Esophagus muscularis mucosa (tissue), 4 donors: ENCODE data around the gene MEAK7. TPM values are rescaled to one million over a fixed set of nuclear protein-coding genes. Genes with fewer than 3 reads are reported as not detected.

Experiments
- DNase-seq: peaks from one replicate; pipeline ENCODE4 v3.0.0-alpha.2; 2017; ENCODE audit errors: extremely low spot score
- H3K27ac ChIP-seq, 4 donors: fragments of 200-600 bp; sonication (generic); replicated peaks in 1 of 4; 1 replicate in 3 of 4; 2 replicates in 1 of 4; pipeline ENCODE4 v1.5.1; 2016 to 2019; ENCODE audit warnings: mild to moderate bottlenecking in 1 of 4
- H3K27me3 ChIP-seq, 4 donors: fragments of 200-600 bp; sonication (generic); one replicate each; pipeline versions ENCODE4 v1.5.1 to v1.6.0; 2016 to 2019
- H3K36me3 ChIP-seq, 4 donors: fragments of 200-600 bp; sonication (generic); one replicate each; pipeline ENCODE4 v1.5.1; 2016 to 2019
- H3K4me1 ChIP-seq, 4 donors: fragments of 200-600 bp; sonication (generic); one replicate each; pipeline ENCODE4 v1.5.1; 2016 to 2019
- H3K4me3 ChIP-seq, 4 donors: fragments of 200-600 bp; sonication (generic); 1 replicate in 2 of 4; 2 replicates in 2 of 4; pipeline ENCODE4 v1.5.1; 2016 to 2019; ENCODE audit warnings: mild to moderate bottlenecking in 4 of 4, moderate library complexity in 1 of 4
- H3K9me3 ChIP-seq, 4 donors: fragments of 200-600 bp; sonication (generic); 1 replicate in 3 of 4; 2 replicates in 1 of 4; pipeline ENCODE4 v1.5.1; 2016 to 2019
- EP300 ChIP-seq: sonication (generic); formaldehyde crosslinking; IDR thresholded peaks from one replicate; pipeline ENCODE4 v1.6.1; 2017; ENCODE audit warnings: antibody characterized with exemption
- POLR2A ChIP-seq: fragments of 450-650 bp; IDR thresholded peaks from one replicate; pipeline ENCODE4 v1.6.1; 2017; ENCODE audit warnings: antibody characterized with exemption, moderate library complexity, mild to moderate bottlenecking, low read depth
- POLR2AphosphoS5 ChIP-seq, 2 donors: sonication (generic); formaldehyde crosslinking; IDR thresholded peaks; one replicate each; pipeline ENCODE4 v1.6.1; 2017; ENCODE audit warnings: antibody characterized with exemption in 2 of 2
- WGBS: methylation state at CpG from one replicate; pipeline ENCODE4 v1.1.5; 2018; 5-methylcytosine and 5-hydroxymethylcytosine counted together
- intact Hi-C: fragments of 100-400 bp; cut with DNase I; formaldehyde crosslinking; loops from one replicate; pipeline ENCODE4 v1.15.1; 2023
- total RNA-seq, 4 donors: library from RNA; depleted of rRNA; stranded (reverse); fragments of >200 nt; gene quantifications; one replicate each; pipeline versions ENCODE4 v1.1.0 to v1.2.1, GENCODE V29; 2016
- TF ChIP-seq, protein P1 (sequence below), 3 experiments: fragments of 200-600 bp in 2 of 3; fragments of 450-650 bp in 1 of 3; sonication (generic) in 2 of 3; IDR thresholded peaks; one replicate each; pipeline ENCODE4 v1.5.1; 2017 to 2019; ENCODE audit warnings: antibody characterized with exemption in 3 of 3, mild to moderate bottlenecking in 2 of 3, moderate library complexity in 1 of 3

The MEAK7 gene
- total RNA-seq, 4 donors from 2014 or later, result 8.3 to 13.0 (median 9.6) TPM

- TF ChIP-seq POLR2A (no peak), POLR2AphosphoS5 (IDR thresholded peaks at IDR 0.05) (no peak), EP300 (no peak)
- TF ChIP-seq, protein P1, sequence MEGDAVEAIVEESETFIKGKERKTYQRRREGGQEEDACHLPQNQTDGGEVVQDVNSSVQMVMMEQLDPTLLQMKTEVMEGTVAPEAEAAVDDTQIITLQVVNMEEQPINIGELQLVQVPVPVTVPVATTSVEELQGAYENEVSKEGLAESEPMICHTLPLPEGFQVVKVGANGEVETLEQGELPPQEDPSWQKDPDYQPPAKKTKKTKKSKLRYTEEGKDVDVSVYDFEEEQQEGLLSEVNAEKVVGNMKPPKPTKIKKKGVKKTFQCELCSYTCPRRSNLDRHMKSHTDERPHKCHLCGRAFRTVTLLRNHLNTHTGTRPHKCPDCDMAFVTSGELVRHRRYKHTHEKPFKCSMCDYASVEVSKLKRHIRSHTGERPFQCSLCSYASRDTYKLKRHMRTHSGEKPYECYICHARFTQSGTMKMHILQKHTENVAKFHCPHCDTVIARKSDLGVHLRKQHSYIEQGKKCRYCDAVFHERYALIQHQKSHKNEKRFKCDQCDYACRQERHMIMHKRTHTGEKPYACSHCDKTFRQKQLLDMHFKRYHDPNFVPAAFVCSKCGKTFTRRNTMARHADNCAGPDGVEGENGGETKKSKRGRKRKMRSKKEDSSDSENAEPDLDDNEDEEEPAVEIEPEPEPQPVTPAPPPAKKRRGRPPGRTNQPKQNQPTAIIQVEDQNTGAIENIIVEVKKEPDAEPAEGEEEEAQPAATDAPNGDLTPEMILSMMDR (IDR thresholded peaks at IDR 0.05), result no peak
- Histone ChIP-seq H3K27me3 (no peaks in the 10 kb centered on the region), H3K27ac (no peak overlapping the region), H3K9me3 (no peaks in the 10 kb centered on the region), H3K4me1 (peaks cover 0 to 13% (median 0%) of the 10 kb centered on the region in 4 donors), H3K36me3 (peaks cover 21 to 92% (median 79%) of the 10 kb centered on the region in 4 donors), H3K4me3 (no peak overlapping the region)
- no peak for DNase-seq
- intact Hi-C loops, result no loop called here
- 95% methylated on average over 16 of the region's 25 CpGs for WGBS
These were observed 21.2 kb downstream of the MEAK7 start for GRCh38 chr16:84482951-84483881.

- H3K9me3 ChIP-seq, result no peaks in the 10 kb centered on the region
- intact Hi-C loops, result no loop called here
- no peaks in the 10 kb centered on the region for H3K27me3 ChIP-seq
- no peak overlapping the region for H3K27ac ChIP-seq
- peaks cover 0 to 13% (median 0%) of the 10 kb centered on the region in 4 donors for H3K4me1 ChIP-seq
- peaks cover 15 to 91% (median 74%) of the 10 kb centered on the region in 4 donors for H3K36me3 ChIP-seq
- WGBS, result 73% methylated on average over 32 of the region's 33 CpGs
- no peak for TF ChIP-seq POLR2AphosphoS5 (IDR thresholded peaks at IDR 0.05)
- TF ChIP-seq, protein P1 (IDR thresholded peaks at IDR 0.05), result no peak
- no peak for TF ChIP-seq EP300
- no peak for TF ChIP-seq POLR2A
- H3K4me3 ChIP-seq, result no peak overlapping the region
- DNase-seq, result no peak
These were observed 22.2 kb downstream of the MEAK7 start for GRCh38 chr16:84482001-84482891.

GRCh38 chr16:84481051-84481735, 23.3 kb downstream of the MEAK7 start:
- TF ChIP-seq, protein P1 (IDR thresholded peaks at IDR 0.05), result no peak
- TF ChIP-seq POLR2AphosphoS5 (IDR thresholded peaks at IDR 0.05), result no peak
- TF ChIP-seq POLR2A, result no peak
- no peak for TF ChIP-seq EP300
- Histone ChIP-seq H3K9me3 (no peaks in the 10 kb centered on the region), H3K4me3 (no peak overlapping the region), H3K27ac (no peak overlapping the region), H3K4me1 (peaks cover 0 to 13% (median 0%) of the 10 kb centered on the region in 4 donors), H3K27me3 (no peaks in the 10 kb centered on the region), H3K36me3 (peaks cover 10 to 86% (median 63%) of the 10 kb centered on the region in 4 donors)
- DNase-seq, result no peak
- intact Hi-C loops, result no loop called here
- WGBS, result 94% methylated on average over 5 of the region's 26 CpGs

GRCh38 chr16:84479716-84480450, 24.6 kb downstream of the MEAK7 start:
- 97% methylated on average over 14 of the region's 16 CpGs for WGBS
- Histone ChIP-seq H3K27me3 (no peaks in the 10 kb centered on the region), H3K4me1 (peaks cover 0 to 12% (median 0%) of the 10 kb centered on the region in 4 donors), H3K36me3 (peaks cover 9 to 81% (median 53%) of the 10 kb centered on the region in 4 donors), H3K4me3 (no peak overlapping the region), H3K27ac (no peak overlapping the region), H3K9me3 (no peaks in the 10 kb centered on the region)
- TF ChIP-seq, protein P1 (IDR thresholded peaks at IDR 0.05), result no peak
- TF ChIP-seq POLR2A (no peak), EP300 (no peak), POLR2AphosphoS5 (IDR thresholded peaks at IDR 0.05) (no peak)
- intact Hi-C loops, result no loop called here
- DNase-seq, result no peak
